NCI-H524 (cell line): Measurements from ENCODE around the gene TMEM198.
A peak's percentile ranks its signal among the peaks of the same experiment; 100 is the strongest.

Experiments used
- DNase-seq, 2 experiments: peaks; one replicate each; lab custom pipeline; 2025; lab: John Stamatoyannopoulos, UW

Gene TMEM198

DNA sequence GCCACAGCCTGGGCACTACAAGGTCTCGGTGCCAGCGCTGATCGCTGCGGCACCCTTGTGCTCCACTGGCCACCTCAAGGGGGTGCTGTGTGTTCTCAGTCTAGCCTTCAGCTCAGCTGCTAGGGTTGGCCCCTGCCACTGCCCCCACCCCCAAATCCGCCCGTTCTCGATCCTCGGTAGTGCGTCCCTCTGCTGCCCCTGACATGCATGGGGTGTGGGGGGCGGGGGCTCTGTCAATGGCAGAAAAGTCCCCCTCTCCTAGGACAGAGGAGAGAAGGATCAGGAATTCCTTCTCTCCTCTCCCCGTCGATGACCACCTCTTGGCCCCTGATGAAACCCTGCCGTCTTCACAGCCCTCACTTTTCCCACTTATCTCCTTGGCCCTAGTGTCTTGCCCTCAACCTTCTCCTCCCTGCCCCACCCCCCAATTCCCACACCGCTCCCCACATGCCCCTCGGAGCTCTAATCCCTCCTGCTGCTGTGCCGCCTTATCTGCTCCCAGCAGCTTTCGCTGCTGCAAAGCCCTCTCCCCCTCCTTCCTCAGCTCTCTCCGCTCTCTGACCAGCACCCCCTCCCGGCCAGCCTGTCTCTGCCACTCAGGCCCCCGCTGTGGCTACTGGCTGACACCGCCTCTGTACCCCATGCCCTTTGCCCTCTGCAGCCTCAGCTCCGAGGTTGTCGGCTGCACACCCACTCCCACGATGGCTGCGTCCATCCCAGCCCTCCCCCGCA lies 33.9 kb upstream of the TMEM198 start:
- peak; percentile 75 to 87 for DNase-seq

DNA sequence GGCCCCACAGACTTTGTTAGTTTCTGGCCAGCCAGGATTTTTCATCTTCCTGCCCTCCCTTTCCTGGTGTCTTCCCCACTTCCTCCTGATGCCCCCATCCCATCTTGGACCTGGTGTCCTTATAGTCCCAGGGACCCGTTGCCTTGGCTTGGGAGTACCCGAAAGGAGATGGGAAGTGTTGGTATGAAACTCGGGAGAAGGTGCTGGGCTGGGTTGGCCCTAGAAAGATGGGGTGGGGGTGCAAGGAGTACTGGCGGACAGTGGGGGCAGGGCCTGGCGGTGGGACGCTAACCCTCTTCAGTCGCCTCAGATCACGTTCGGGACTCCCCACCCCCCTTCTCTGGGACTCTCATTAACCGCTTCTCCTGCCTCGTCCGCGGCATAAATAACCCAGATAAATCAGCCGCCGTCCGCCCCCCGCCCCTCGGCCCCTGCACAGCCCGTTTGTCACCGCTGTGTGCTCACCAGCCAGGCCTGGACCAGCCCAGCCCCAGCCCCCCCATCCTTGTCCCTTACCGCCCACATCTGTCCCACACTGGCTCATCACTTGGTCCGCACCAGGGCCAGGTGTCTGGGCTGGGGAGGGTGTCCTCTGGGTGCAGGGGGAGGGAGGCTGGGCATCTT lies 33.2 kb upstream of the TMEM198 start:
- DNase-seq: peak in 1 of 2 experiments; percentile 34

DNA sequence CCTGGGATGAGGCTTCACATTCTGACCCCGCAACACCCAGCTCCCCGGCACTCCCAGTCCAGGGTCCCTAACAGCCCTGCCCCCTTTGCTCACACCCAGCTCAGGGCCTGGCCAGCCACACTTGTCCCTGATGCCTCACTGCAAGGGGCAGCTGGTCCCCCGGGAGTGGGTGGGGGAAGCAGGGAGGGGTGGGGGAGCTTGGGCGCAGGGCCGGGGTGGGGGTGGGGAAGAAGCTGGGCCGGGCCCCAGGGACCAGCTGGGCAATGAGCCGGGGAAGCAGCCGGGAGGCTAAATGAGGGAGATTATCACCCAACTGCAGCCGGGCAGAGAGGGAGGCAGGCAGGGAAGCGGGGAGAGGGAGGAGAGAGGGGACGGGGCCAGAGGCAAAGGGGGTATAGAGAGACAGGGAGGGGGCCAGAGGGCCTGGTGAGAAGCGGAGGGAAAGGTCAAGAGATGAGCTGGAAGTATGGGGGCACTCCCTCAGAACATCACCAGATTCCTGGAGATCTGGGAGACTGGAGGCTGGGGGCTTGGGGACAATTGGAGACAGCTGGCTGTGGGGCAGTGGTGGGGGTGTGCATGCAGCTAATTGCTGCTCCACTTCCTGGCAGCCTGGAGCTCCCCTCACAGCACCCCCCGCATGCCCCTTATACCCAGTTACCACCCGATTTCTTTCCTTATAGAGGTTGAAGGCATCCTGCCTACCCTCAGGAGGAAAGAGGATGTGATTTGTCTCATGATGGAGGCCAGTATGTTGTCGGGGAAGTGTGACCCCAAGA lies 32.1 kb upstream of the TMEM198 start:
- DNase-seq: peak; percentile 86

DNA sequence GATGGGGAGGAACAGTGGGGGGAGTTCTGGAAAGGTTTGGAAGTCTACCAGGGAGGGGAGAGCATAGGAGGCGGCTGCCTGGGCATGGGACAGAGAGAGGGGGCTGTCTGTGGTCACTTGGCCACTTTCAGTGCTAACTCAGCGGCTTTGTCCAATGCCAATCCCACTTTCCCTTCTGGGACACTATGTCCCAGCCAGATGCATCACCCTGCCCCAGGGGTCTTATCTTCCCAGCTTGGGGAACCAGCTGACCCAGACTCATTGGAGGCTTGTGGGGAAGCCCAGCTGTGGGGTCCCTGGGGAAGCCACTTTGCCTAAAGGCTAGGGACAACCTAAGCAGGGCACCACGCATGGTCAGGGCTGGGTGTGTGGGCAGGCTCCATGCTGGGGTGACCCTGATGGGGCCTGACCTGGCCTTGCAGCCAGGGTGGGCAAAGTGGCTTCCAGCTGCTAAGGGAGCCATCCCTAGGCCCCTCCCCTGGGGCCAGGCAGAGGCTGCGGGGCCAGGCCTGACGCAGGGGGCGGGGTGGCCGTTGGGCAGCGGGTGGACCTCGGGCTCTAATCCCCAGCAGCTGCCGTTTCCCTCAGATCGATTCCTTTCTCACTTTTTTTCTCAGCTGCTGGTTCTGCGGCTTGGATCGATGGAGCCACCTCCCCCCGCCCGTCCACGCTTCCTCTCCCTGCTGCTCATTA lies 31.2 kb upstream of the TMEM198 start:
- DNase-seq: peak in 1 of 2 experiments; percentile 70

DNA sequence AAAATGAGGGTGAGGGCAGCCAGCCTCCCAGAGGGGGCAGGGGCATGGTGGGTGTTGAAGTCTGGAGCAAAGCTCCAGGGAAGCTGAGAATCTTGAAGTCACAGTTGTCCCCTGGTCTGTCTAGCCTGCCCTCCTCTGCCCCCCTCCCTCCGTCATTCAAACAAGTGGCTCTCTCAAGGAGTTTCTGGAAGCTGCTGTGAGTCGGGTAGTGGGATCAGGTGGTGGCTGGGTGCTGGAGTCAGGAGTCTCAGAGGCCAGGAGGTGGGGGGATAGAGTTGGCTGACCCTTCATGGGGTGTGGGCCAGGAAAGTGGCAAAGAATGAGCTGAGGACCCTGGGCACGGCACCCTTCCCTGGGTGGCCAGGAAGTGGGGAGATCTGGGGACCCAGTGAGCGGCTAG lies 30.0 kb upstream of the TMEM198 start:
- DNase-seq: peak; percentile 59 to 68

DNA sequence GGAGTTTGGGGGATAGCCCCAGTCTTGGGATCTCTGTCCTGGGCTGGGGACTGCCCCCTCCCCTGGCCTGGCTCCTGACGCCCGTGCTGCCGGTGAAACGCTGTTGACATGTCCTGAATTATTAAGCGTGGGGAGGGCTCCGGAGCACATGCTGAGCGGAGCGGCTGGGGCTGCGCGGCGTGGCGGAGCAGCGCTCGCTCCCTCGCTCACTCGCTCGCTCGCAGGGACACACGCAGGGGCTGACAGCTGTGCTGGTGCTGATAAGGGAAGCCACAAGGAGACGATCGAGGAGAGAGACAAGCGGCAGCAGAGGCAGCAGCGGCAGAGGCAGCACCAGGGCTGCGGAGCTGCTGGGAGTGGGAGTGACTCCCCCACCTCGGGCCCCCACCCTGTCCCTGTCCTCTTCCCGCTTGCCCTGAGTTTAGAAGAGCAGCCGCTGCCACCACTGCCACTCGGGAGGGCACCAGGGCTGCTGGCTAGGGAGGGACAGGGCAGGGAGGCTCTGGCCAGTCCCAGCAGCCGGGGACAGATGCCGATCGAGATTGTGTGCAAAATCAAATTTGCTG lies 29.5 kb upstream of the TMEM198 start, which contains the start of gene ASIC4:
Gene ASIC4, plus strand, starts transcription at position 287 of the 566 bp plus-strand sequence. Its CDS starts 243 bp downstream, at position 530.
- DNase-seq: peak; percentile 45 to 62

DNA sequence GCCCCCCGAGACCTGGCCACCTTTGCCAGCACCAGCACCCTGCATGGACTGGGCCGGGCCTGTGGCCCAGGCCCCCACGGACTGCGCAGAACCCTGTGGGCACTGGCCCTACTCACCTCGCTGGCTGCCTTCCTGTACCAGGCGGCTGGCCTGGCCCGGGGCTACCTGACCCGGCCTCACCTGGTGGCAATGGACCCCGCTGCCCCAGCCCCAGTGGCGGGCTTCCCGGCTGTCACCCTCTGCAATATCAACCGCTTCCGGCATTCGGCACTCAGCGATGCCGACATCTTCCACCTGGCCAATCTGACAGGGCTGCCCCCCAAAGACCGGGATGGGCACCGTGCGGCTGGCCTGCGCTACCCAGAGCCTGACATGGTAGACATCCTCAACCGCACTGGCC lies 29.0 kb upstream of the TMEM198 start:
- no peak for DNase-seq

DNA sequence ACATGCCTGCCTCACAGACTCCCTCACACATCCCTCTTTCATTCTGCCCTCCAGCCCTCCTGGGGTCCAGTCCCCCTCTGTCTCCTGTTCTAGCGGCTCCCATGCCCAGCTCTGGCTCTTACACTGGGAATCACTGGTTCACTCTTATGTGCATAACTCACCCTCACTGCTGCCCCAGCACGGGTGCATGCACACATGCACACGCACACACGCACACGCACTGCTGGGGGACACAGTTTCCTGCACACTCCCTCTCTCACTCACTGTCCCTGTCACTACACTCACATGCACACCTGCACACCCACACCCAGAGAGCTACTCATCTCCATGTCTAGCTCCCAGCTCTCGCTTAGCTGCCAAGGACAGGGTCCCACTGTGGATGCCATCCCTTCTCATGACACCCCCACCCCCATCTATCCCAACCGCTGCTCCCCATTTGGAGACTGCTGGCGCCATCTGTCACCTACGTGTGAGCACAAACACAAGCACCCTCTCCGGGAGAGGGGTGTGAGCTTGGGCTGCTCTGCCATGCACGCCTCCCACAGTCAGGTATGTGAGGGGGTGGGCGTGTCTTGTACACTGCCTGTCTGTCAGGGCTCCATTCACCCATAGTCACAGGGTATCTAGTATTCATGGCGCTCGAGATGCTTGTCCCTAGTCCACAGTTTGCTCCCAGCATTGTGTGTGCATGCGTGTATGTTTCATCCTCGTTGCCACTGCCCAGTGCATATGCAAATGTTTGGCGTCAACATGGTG lies 27.8 kb upstream of the TMEM198 start:
- peak in 1 of 2 experiments; percentile 44 for DNase-seq

DNA sequence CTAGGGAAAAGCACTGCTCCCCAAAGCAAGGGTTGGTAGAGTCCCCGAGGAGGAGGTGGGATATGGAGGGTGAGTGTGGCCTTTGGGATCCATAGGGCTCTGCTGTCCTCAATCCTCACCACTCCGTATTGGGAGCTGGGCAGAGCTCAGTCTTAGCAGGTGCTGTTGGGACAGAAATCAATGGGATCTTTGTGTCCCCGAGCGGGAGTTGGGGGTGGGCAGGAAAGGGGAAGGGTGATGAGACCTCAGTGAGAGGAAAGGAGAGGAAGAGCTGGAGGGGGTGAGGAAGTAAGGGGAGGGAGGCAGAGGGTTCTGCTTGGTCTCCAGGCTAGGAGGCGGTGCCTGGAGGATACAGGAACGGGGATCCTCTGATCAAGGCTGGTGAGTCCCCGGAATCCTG lies 26.9 kb upstream of the TMEM198 start:
- no peak for DNase-seq

DNA sequence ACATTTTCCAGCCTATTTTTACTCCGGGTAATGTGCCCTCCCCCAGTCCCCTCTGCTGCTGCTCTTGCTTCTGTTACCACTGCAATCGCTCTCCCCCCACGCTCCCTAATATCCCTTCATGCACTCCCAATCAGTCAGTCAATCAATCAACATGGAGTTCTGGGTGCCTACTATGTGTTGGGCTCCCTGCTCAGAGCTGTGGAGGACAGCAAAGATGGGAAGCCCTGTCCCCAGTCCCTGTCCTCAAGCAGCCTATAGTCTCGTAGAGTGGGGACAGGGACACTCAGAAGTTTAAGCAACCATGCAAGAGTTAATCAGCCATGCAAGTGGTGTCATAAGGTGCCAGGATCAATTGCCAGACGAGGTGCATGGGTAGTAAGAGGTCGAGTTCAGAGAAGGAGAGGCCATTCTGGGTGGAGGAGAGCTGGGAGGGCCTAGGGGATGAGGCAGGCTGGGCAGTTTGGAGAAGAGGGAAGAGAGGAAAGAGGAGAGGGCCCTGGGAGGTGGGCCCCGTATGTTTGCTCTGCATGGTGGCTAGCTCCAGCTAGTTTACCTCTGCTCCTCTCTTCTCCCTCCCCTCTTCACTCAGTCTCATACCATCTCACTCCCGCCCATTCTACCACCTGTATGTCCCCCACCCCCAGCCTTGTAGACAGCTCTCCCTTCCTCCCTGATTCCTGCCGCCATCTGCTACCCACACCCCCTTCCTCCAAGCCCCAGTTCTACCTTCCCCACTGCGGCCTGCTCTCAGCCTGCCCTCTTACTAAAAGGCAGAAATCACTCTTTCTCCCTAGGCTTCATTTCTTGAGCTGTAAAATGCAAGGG lies 25.7 kb upstream of the TMEM198 start:
- peak; percentile 56 to 80 for DNase-seq

DNA sequence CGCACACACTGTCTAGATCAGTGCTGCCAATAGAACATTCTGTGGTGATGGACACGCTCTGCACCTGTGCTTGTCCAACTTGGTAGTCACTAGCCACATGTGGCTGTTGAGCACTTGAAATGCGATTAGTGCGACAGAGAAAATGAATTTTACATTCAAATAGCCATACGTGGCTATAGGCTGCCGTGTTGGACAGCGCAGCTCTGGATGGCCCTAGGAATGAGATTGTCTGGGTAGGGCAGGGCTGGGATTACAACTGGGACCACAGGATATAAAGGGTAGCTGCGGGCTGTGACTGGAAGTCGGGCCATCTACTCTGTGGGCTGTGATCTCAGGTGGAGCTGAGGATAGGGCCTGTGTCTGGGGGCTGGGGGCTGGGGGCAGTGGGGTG lies 24.3 kb upstream of the TMEM198 start:
- no peak for DNase-seq

DNA sequence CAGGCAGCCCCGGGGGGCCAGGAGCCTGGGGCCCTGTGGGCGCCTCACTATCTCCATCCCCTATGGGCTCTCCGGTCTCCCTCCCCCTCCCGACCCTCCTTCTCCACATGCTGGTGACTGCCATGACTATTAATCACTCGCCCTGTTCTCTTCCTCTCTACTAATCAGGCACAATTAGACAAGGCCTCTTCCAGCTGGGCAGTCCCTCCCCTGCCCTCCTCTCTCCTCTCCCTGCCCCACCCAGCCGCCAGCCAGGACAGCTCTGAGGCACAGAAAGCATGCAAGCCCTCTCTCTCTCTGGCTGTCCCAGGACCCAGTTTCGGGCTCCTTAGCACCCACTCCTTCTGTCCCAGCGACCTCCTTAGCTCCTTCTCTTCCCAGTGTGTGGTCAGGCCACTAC lies 23.7 kb upstream of the TMEM198 start:
- no peak for DNase-seq

DNA sequence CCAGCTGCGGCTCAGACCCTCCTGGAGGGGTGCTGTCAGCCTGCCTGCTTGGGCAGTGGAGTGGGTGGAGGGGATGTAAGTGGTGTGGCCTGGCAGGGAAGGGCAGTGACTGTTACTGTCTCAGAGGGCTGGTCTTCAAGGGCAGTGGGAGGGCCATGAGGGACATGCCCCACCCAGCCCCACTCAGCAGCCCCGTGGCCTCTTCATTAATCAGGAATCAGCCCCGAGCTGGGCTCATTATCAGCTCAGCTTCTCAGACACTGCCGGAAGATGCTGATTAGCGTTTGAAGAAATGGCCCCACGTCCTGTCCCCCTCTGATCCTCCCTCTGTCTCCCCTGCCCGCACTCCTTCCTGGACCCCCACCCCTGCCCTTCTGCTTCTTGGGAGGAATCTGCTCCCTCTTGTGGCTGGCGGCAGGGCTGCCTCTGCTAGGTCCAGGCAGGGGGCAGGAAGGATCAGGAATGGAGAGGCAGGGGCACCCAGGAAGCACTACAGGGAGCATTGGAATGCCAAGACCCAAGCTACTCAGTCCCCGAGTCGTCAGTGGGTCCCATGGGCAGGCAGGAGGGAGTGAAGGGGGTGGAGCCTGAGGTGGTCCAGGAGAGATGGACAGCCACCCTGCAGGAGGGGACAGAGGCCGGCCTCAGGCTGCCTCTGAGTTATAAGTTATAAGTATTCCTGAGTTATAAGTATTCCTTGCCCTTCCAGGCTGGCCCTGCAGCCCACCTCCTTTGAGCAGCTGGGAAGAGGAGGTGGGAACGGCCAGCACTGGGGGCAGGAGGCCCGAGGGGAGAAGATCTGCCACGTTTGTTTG lies 22.6 kb upstream of the TMEM198 start:
- peak; percentile 66 to 73 for DNase-seq

DNA sequence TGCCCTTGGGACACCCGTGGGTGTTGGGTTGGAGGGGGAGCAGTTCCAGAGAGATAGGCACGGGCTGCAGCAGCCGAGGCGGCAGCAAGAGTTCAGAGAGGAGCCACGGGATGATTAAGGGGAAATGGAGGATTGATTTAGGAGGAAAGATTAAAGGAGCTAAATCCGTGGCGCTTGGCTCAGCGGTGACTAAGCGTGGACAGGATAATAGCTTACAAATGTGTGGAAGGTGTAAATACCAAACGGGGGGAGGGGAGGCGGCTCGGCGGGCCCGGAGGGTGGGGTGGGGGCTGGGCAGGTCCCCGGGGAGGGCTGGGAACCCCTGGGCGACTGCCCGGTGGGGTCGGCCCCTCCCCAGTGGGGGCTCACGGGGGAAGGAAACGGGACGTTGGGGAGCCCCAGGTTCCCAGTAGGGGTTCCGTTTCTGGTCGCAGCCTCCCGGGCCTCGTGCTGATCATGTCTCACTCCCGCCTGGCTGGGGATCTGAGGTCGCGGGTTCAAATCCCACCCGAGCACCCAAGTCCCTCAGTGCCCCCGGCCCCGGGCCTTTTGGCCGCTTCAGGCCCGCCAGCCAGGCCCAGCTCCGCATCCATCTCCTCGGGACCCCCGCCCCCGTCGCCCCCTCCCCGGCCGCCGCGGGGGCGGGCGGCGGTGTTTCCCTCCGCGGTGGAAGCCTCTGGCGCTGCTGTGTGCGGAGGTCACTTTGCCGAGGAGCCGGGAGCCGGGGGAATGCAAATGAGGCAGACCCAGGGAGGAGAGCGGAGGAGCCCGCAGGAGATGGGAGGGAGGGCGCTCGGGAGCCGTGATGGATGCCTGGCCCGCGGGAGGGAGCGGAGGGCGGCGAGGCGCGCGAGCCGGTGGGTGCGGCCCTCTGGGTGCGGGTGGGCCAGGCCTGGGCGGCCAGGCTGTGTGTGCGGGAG lies 21.5 kb upstream of the TMEM198 start:
- peak in 1 of 2 experiments; percentile 28 for DNase-seq

DNA sequence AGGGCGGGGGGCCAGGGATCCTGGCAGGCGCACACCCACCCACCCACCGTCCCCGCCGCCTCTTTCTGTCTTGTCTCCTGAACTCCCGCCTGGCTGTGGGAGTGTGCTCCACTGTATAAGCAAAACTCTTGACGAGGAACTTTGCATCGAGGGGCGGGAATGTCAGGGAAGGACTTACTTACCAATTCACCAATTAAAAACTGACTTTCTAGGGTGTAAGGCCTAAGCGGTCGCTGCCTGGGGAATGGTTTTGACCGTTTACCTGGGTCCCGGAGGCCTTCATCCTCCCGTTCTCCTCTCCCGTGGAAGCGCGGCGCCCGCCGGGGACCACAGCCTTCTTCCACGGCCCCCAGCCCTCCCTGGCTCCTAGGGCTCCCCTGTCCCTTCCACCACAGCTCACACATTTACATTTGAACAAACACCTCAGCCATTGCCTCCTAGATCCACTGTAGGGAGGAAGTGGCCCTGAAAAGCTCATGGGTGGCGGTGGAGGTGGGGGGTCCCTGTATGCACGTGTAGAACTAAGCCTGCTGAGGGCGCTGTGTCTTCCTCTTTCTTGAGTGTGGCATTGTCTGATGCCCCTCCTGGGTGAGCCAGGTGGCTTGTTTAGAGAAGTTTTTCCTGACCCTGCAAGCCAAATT lies 20.7 kb upstream of the TMEM198 start:
- no peak for DNase-seq

DNA sequence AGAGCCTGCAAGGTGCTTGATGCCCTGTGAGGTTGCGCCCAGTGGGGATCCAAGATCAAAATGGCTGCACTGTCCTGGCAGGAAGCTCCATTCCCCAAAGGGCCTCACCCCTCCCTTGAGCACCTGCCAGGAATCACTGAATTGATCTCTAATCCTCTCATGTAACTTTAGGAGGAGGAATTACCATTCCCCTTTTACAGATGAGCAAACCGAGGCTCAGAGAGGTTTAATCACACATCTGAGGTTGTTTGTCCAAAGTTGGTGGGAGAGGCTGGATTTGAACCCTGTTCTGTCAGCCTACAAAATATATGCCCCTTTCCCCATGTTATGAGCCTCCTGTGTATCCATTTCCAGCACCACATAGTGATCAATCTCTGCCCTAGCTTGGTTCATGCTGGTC lies 19.0 kb upstream of the TMEM198 start:
- DNase-seq: no peak

DNA sequence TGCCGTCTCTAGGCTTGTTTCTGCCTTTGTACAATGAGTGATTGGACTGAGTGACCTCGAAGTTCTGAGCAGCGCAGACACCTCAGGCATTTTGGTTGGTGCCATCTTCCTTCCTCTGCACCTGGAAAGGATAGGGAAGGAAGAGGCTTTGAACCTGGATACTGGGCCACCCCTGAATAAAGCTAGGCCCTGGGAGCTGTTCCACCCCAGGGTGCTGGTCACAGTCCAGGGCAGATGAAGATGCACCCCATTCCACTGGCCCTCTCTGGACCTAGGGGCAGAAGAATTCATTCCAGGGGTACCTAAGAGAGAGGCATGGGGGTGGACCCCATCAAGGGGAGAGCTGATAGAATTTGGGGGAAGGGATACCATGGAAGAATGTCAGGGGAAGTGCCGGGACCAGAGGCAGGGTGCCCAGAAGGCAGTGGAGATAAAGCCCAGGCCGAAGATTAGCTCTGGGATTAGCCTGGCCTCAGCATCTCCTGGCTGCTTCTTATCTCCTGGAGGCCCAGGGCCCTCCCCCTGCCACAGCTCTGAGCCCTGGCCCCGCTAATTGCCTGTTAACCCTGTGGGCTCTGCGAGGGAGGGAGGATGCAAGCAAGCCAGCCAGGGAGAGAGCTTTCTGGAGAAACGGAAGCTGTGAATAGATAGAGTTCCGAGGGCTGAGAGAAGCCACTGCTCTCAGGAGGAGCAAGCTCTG lies 18.1 kb upstream of the TMEM198 start:
- DNase-seq: peak; percentile 65 to 68
